Thyroid gland (tissue), 4 donors: ENCODE results near the gene EFHD2. TPM values are rescaled to one million over a fixed set of nuclear protein-coding genes. Genes with fewer than 3 reads are reported as not detected.

Source experiments
- DNase-seq, 2 donors: peaks; one replicate each; pipeline ENCODE4 v3.0.0-alpha.2; 2019
- H3K27ac ChIP-seq, 3 donors: fragments of 200-600 bp; sonication (generic); 1 replicate in 2 of 3; 2 replicates in 1 of 3; pipeline ENCODE4 v1.5.1; 2016 to 2019; ENCODE audit warnings: mild to moderate bottlenecking in 1 of 3, moderate library complexity in 1 of 3
- H3K27me3 ChIP-seq: fragments of 200-600 bp; sonication (generic); one replicate; pipeline ENCODE4 v1.5.1; 2019
- H3K36me3 ChIP-seq, 2 donors: fragments of 200-600 bp; sonication (generic); one replicate each; pipeline ENCODE4 v1.5.1; 2016 to 2019
- H3K4me1 ChIP-seq, 2 donors: fragments of 200-600 bp; sonication (generic); one replicate each; pipeline ENCODE4 v1.5.1; 2017 to 2019
- H3K4me3 ChIP-seq, 3 donors: fragments of 200-600 bp; sonication (generic); replicated peaks in 1 of 3; 1 replicate in 2 of 3; 2 replicates in 1 of 3; pipeline ENCODE4 v1.5.1; 2016; ENCODE audit warnings: mild to moderate bottlenecking in 1 of 3
- H3K9me3 ChIP-seq: fragments of 200-600 bp; sonication (generic); one replicate; pipeline ENCODE4 v1.5.1; 2017
- CTCF ChIP-seq, 6 experiments: fragments of 200-600 bp in 3 of 6; fragments of 450-650 bp in 3 of 6; sonication (generic) in 3 of 6; IDR thresholded peaks; one replicate each; pipeline ENCODE4 v1.5.1; 2016 to 2019; ENCODE audit warnings: antibody characterized with exemption in 6 of 6, mild to moderate bottlenecking in 2 of 6, inconsistent platforms in 1 of 6, moderate library complexity in 1 of 6
- POLR2A ChIP-seq, 2 donors: fragments of 450-650 bp; IDR thresholded peaks; one replicate each; pipeline ENCODE4 v1.6.1; 2017; ENCODE audit warnings: antibody characterized with exemption in 2 of 2, mild to moderate bottlenecking in 2 of 2, moderate library complexity in 1 of 2
- WGBS, 2 donors: methylation state at CpG; one replicate each; pipeline ENCODE4 v1.1.5; 2017; 5-methylcytosine and 5-hydroxymethylcytosine counted together
- intact Hi-C: fragments of 100-400 bp; cut with DNase I; formaldehyde crosslinking; loops from one replicate; pipeline ENCODE4 v1.15.1; 2023
- total RNA-seq, 4 donors: library from RNA; depleted of rRNA; stranded (reverse); fragments of >200 nt; gene quantifications; one replicate each; pipeline ENCODE4 v1.2.3, GENCODE V29; 2016

EFHD2 gene
- total RNA-seq, 4 donors from 2014 or later, result 50.9 to 62.6 (median 56.7) TPM

- no peaks in the 10 kb centered on the region for H3K27me3 ChIP-seq
- WGBS, 2 donors, result 85 to 90% methylated on average over 6 of the region's 6 CpGs
- H3K36me3 ChIP-seq, result no peaks in the 10 kb centered on the region
- H3K9me3 ChIP-seq, result no peaks in the 10 kb centered on the region
- DNase-seq, result no peak
- intact Hi-C loops, result no loop called here
- TF ChIP-seq CTCF (IDR thresholded peaks at IDR 0.05), result no peak
- no peak for TF ChIP-seq POLR2A (IDR thresholded peaks at IDR 0.05)
- no peak overlapping the region for H3K4me3 ChIP-seq
- H3K4me1 ChIP-seq, result no peaks in the 10 kb centered on the region
- no peak overlapping the region for H3K27ac ChIP-seq
Observed at GRCh38 chr1:15451014-15451722, 41.5 kb downstream of the EFHD2 start.

DNA sequence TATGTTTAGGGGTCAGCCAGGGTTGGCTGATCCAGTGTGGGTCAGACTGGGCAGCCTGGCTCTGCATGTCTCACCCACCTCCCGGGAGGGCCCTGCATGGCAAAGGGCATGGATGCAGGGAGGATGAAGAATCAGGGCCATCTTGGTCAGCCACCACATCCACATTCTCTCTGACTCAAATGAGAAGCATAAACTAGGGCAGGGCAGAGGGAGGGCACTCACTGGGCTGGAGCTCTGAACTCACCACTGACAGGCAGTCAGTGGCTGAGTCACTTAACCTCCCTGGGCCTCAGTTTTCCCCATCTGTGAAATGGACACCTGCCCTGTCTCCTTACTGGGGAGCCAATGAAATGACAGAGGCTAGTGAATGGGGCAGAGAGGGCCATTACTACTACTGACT, 42.5 kb downstream of the EFHD2 start:
- no peaks in the 10 kb centered on the region for H3K9me3 ChIP-seq
- intact Hi-C loops, result no loop called here
- 100% methylated on average over 1 of the region's 1 CpG; no CpG with 5 or more reads in 1 of the 2 donors for WGBS, 2 donors
- H3K27ac ChIP-seq, result no peak overlapping the region
- H3K27me3 ChIP-seq, result no peaks in the 10 kb centered on the region
- no peak for DNase-seq
- TF ChIP-seq CTCF (IDR thresholded peaks at IDR 0.05) (no peak), POLR2A (IDR thresholded peaks at IDR 0.05) (no peak)
- H3K4me1 ChIP-seq, result no peaks in the 10 kb centered on the region
- no peaks in the 10 kb centered on the region for H3K36me3 ChIP-seq
- no peak overlapping the region for H3K4me3 ChIP-seq

DNA sequence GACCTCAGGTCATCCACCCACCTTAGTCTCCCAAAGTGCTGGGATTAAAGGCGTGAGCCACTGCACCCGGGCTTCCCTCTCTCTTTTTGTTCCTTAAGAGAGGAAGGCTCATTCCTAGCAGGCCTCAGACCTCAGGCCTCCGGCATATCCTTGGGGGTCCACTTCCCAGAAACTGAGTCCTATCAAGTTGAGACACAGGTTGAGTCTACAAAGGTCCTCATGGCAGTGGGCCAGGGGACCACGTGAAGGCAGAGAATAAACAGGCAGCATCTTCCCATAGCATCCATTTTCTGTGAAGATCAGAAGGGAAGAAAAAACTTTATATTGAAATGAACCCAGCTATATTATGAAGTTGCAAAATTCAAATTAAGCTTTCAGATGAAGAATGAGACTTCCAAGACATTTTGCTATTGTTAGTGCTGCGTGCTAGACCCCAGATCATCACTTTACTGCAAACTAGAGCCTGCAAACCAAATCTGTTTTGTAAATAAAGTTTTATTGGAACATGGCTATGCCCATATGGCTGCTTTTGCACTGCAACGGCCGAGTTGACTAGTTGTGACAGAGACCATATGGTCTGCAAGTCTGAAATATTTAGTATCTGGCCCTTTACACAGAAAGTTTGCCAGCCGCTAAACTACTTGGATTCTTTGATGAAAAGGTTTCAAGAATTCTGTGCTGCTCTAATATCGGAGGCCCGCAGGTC, 43.3 kb downstream of the EFHD2 start:
- WGBS, 2 donors, result 89 to 93% methylated on average over 10 of the region's 10 CpGs
- no peak overlapping the region for H3K27ac ChIP-seq

DNA sequence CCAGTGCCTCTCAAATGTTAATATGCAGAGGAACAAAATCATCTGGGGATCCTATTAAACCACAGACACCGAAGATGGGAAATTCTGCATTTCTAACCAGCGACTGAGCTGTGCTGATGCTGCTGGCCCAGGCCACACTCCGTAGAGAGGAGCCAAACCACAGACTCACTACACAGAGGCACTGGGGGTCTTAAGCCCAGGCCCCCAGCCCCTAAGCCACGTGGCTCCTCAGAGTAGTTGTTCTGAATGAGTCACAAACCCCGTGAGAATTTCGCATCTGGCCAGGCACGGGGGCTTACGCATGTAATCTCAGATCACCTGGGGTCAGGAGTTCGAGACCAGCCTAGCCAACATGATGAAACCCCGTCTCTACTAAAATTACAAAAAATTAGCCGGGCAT, 44.0 kb downstream of the EFHD2 start:
- H3K4me3 ChIP-seq, result no peak overlapping the region
- no peaks in the 10 kb centered on the region for H3K27me3 ChIP-seq
- H3K9me3 ChIP-seq, result no peaks in the 10 kb centered on the region
- no peak for DNase-seq
- no peak for TF ChIP-seq POLR2A (IDR thresholded peaks at IDR 0.05)
- no peak for TF ChIP-seq CTCF (IDR thresholded peaks at IDR 0.05)
- no peak overlapping the region for H3K27ac ChIP-seq
- 84 to 86% methylated on average over 11 of the region's 11 CpGs for WGBS, 2 donors
- intact Hi-C loops, result no loop called here
- no peaks in the 10 kb centered on the region for H3K4me1 ChIP-seq
- no peaks in the 10 kb centered on the region for H3K36me3 ChIP-seq

More for the DNA sequence above, 43.3 kb downstream of the EFHD2 start:
- H3K36me3 ChIP-seq, result no peaks in the 10 kb centered on the region
- intact Hi-C loops, result no loop called here
- TF ChIP-seq POLR2A (IDR thresholded peaks at IDR 0.05), result no peak
- no peak for TF ChIP-seq CTCF (IDR thresholded peaks at IDR 0.05)
- H3K4me3 ChIP-seq, result no peak overlapping the region
- H3K9me3 ChIP-seq, result no peaks in the 10 kb centered on the region
- no peaks in the 10 kb centered on the region for H3K4me1 ChIP-seq
- no peaks in the 10 kb centered on the region for H3K27me3 ChIP-seq
- no peak for DNase-seq

DNA sequence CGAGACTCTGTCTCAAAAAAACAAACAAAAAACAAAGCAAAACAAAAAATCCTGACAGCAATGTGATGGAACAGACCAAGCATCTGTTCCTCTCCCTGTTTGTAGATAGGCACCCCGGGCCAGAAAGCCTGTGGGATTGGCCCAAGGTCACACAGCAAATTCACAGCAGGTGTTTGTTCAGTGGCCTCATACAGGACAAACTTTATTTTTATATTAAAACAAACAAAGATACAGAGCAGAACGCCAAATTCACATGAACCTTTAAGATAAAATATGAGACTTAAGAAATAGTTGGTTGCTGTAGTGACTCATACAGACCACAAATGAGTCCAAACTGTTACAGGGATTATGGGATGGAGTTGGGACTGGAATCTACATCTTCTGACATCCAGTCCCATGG, 44.6 kb downstream of the EFHD2 start:
- Histone ChIP-seq H3K36me3 (no peaks in the 10 kb centered on the region), H3K9me3 (no peaks in the 10 kb centered on the region), H3K27ac (no peak overlapping the region), H3K4me3 (no peak overlapping the region), H3K4me1 (no peaks in the 10 kb centered on the region), H3K27me3 (no peaks in the 10 kb centered on the region)
- WGBS, 2 donors, result 75 to 79% methylated on average over 3 of the region's 3 CpGs
- TF ChIP-seq CTCF (IDR thresholded peaks at IDR 0.05), result no peak
- no peak for TF ChIP-seq POLR2A (IDR thresholded peaks at IDR 0.05)
- no peak for DNase-seq
- intact Hi-C loops, result no loop called here
